SU-DHL-6 (cell line): ENCODE results near the gene WDR82.

Experiments
- H2AFZ ChIP-seq: fragments of 200-600 bp; sonication (generic); 2 replicates; pipeline ENCODE4 v1.6.1; 2014; ENCODE audit warnings: low read depth, mild to moderate bottlenecking, moderate library complexity, mixed read lengths, antibody characterized with exemption, low read length; ENCODE audit not compliant: severe bottlenecking
- H3F3A ChIP-seq: fragments of 200-600 bp; shearing (Covaris generic); 2 replicates; pipeline ENCODE4 v1.6.0; 2016; ENCODE audit warnings: antibody characterized with exemption, mild to moderate bottlenecking; ENCODE audit not compliant: insufficient read depth
- H3K27ac ChIP-seq: fragments of 200-600 bp; sonication (generic); 2 replicates; pipeline ENCODE4 v1.5.1; 2016; ENCODE audit warnings: low read depth, mild to moderate bottlenecking, low read length, moderate library complexity, mixed read lengths
- H3K27me3 ChIP-seq: fragments of 200-600 bp; sonication (generic), shearing (Covaris generic); 2 replicates; pipeline ENCODE4 v1.6.0; 2014; ENCODE audit warnings: mild to moderate bottlenecking, low read length
- H3K36me3 ChIP-seq: fragments of 200-600 bp; sonication (generic); 2 replicates; pipeline ENCODE4 v1.6.1; 2014; ENCODE audit warnings: mild to moderate bottlenecking, low read length, mixed read lengths
- H3K4me2 ChIP-seq: fragments of 300-600, 200-600 bp; shearing (Covaris generic), sonication (generic); 2 replicates; pipeline ENCODE4 v1.6.0; 2014; ENCODE audit warnings: low read length, low read depth, mild to moderate bottlenecking; ENCODE audit not compliant: poor library complexity, severe bottlenecking
- H3K4me3 ChIP-seq: fragments of 200-600 bp; sonication (generic); 2 replicates; pipeline ENCODE4 v1.5.1; 2014; ENCODE audit warnings: antibody characterized with exemption, low read length, mild to moderate bottlenecking, mixed read lengths; ENCODE audit not compliant: insufficient read depth, poor library complexity, severe bottlenecking
- H3K79me2 ChIP-seq: fragments of 200-600 bp; sonication (generic); 2 replicates; pipeline ENCODE4 v1.6.1; 2014; ENCODE audit warnings: mild to moderate bottlenecking, low read length, moderate library complexity; ENCODE audit not compliant: insufficient read depth
- H3K9ac ChIP-seq: fragments of 200-600 bp; sonication (generic); 2 replicates; pipeline ENCODE4 v1.7.0; 2014; ENCODE audit warnings: mild to moderate bottlenecking, low read length
- H3K9me2 ChIP-seq: fragments of 200-600 bp; sonication (generic); replicated peaks from 2 replicates; pipeline ENCODE4 v1.6.1; 2014; ENCODE audit warnings: low read length; ENCODE audit not compliant: insufficient read depth
- H3K9me3 ChIP-seq: fragments of 200-600 bp; sonication (generic); 2 replicates; pipeline ENCODE4 v1.6.1; 2014; ENCODE audit warnings: low read length, mixed read lengths; ENCODE audit not compliant: insufficient read depth
- H4K20me1 ChIP-seq: fragments of 200-600 bp; sonication (generic); 2 replicates; pipeline ENCODE4 v1.6.1; 2014; ENCODE audit warnings: low read depth, mild to moderate bottlenecking, antibody characterized with exemption, low read length, moderate library complexity, mixed read lengths
- CTCF ChIP-seq: fragments of 200-600 bp; sonication (generic); IDR thresholded peaks from one replicate; pipeline ENCODE4 v1.5.1; 2017; ENCODE audit warnings: antibody characterized with exemption, mild to moderate bottlenecking, low read length, moderate library complexity; ENCODE audit not compliant: insufficient read depth, poor library complexity, severe bottlenecking
- EZH2phosphoT487 ChIP-seq: fragments of 200-600 bp; sonication (generic), shearing (Covaris generic); conservative IDR thresholded peaks from 2 replicates; pipeline ENCODE4 v1.6.1; 2018; ENCODE audit warnings: mild to moderate bottlenecking, antibody characterized with exemption, low read length, moderate library complexity, mixed read lengths

Gene WDR82

GRCh38 chr3:52227766-52228165 lies 50.7 kb downstream of the WDR82 start:
- H3F3A ChIP-seq = peaks cover 12% of the 10 kb centered on the region
- H3K4me2 ChIP-seq = no peak overlapping the region
- H3K36me3 ChIP-seq = no peaks in the 10 kb centered on the region
- no peaks in the 10 kb centered on the region for H3K9me2 ChIP-seq
- no peaks in the 10 kb centered on the region for H4K20me1 ChIP-seq
- H3K9ac ChIP-seq = no peak overlapping the region
- H3K27ac ChIP-seq = no peak overlapping the region
- H3K79me2 ChIP-seq = peaks cover 22% of the 10 kb centered on the region
- H3K9me3 ChIP-seq = no peaks in the 10 kb centered on the region
- H3K4me3 ChIP-seq = no peak overlapping the region
- no peak overlapping the region for H2AFZ ChIP-seq
- TF ChIP-seq EZH2phosphoT487 = no peak
- no peak for TF ChIP-seq CTCF
- no peaks in the 10 kb centered on the region for H3K27me3 ChIP-seq

GRCh38 chr3:52227117-52227516 lies 51.3 kb downstream of the WDR82 start:
- Histone ChIP-seq H3K4me2 (no peak overlapping the region), H3K27ac (peak overlapping the region; percentile 89), H2AFZ (no peak overlapping the region), H3F3A (peaks cover 12% of the 10 kb centered on the region), H4K20me1 (no peaks in the 10 kb centered on the region), H3K9me3 (no peaks in the 10 kb centered on the region), H3K9ac (no peak overlapping the region), H3K9me2 (no peaks in the 10 kb centered on the region), H3K79me2 (peaks cover 24% of the 10 kb centered on the region), H3K4me3 (no peak overlapping the region), H3K36me3 (no peaks in the 10 kb centered on the region), H3K27me3 (no peaks in the 10 kb centered on the region)
- TF ChIP-seq CTCF (peak; percentile 31), EZH2phosphoT487 (no peak)

- peak overlapping the region; percentile 83 for H3K4me2 ChIP-seq
These were observed 52.1 kb downstream of the WDR82 start for GRCh38 chr3:52226229-52226817.

More at GRCh38 chr3:52226229-52226817, 52.1 kb downstream of the WDR82 start:
- Histone ChIP-seq H3K79me2 (peaks cover 28% of the 10 kb centered on the region), H3K36me3 (no peaks in the 10 kb centered on the region), H4K20me1 (no peaks in the 10 kb centered on the region), H2AFZ (no peak overlapping the region), H3K9me3 (no peaks in the 10 kb centered on the region), H3K9ac (peak overlapping the region; percentile 79), H3K9me2 (no peaks in the 10 kb centered on the region), H3F3A (peaks cover 12% of the 10 kb centered on the region), H3K27me3 (no peaks in the 10 kb centered on the region), H3K4me3 (no peak overlapping the region), H3K27ac (peak overlapping the region; percentile 89)
- TF ChIP-seq EZH2phosphoT487 (no peak), CTCF (no peak)
